ENCODE measurements around the gene SNAI3.

The SNAI3 gene

GRCh38 chr16:88686439-88687253 is at the start of gene SNAI3:
Gene SNAI3 (minus strand): TSS chr16:88686507. CDS start chr16:88686406, 101 bp downstream.
- DNase-seq (ENCODE audit: low read depth in 2 of 2), result no peak

GRCh38 chr16:88736088-88736487 is 49.8 kb upstream of the SNAI3 start:
- no peak for DNase-seq (ENCODE audit: low read depth in 2 of 2)

GRCh38 chr16:88735616-88736015 is 49.3 kb upstream of the SNAI3 start:
- no peak for DNase-seq (ENCODE audit: low read depth in 2 of 2)

- DNase-seq (ENCODE audit: low read depth in 2 of 2), result no peak
Observed at GRCh38 chr16:88735121-88735520, 48.8 kb upstream of the SNAI3 start.

GRCh38 chr16:88734361-88734728 is 48.0 kb upstream of the SNAI3 start:
- DNase-seq (ENCODE audit: low read depth in 2 of 2), result no peak

- no peak for DNase-seq (ENCODE audit: low read depth in 2 of 2)
Observed at GRCh38 chr16:88733630-88734360, 47.5 kb upstream of the SNAI3 start.

- no peak for DNase-seq (ENCODE audit: low read depth in 2 of 2)
Observed at GRCh38 chr16:88732961-88733294, 46.6 kb upstream of the SNAI3 start.

- no peak for DNase-seq (ENCODE audit: low read depth in 2 of 2)
Observed at GRCh38 chr16:88732172-88732960, 46.1 kb upstream of the SNAI3 start.

- DNase-seq (ENCODE audit: low read depth in 2 of 2), result no peak
Observed at GRCh38 chr16:88731699-88732098, 45.4 kb upstream of the SNAI3 start.

- DNase-seq (ENCODE audit: low read depth in 2 of 2), result no peak
Observed at GRCh38 chr16:88730632-88731607, 44.6 kb upstream of the SNAI3 start.

GRCh38 chr16:88727871-88728270 is 41.6 kb upstream of the SNAI3 start:
- no peak for DNase-seq (ENCODE audit: low read depth in 2 of 2)

- DNase-seq (ENCODE audit: low read depth in 2 of 2), result no peak
Observed at GRCh38 chr16:88726981-88727380, 40.7 kb upstream of the SNAI3 start.

GRCh38 chr16:88726408-88726749 is 40.1 kb upstream of the SNAI3 start:
- no peak for DNase-seq (ENCODE audit: low read depth in 2 of 2)

GRCh38 chr16:88725609-88726407 is 39.5 kb upstream of the SNAI3 start:
- no peak for DNase-seq (ENCODE audit: low read depth in 2 of 2)

GRCh38 chr16:88724855-88725555 is 38.7 kb upstream of the SNAI3 start:
- no peak for DNase-seq (ENCODE audit: low read depth in 2 of 2)

- DNase-seq (ENCODE audit: low read depth in 2 of 2), result no peak
Observed at GRCh38 chr16:88723911-88724310, 37.6 kb upstream of the SNAI3 start.

GRCh38 chr16:88723507-88723887 is 37.2 kb upstream of the SNAI3 start:
- no peak for DNase-seq (ENCODE audit: low read depth in 2 of 2)

- no peak for DNase-seq (ENCODE audit: low read depth in 2 of 2)
Observed at GRCh38 chr16:88722784-88723506, 36.6 kb upstream of the SNAI3 start.
